Stimulated activated CD4-positive, alpha-beta T cell treated with anti-CD3 and anti-CD28 coated beads, Interleukin-12 subunit alpha, Interleukin-12 subunit beta, amount 100 ng/mL, for 4 hours (primary cell): Measurements from ENCODE around the gene RIPK4.
"Not testable (repeated sequence)": the region's sequence is repeated elsewhere in the genome, so short reads cannot be mapped to it uniquely, and the experiment has no call there.

ENCODE experiments used
- DNase-seq: peaks from one replicate; pipeline ENCODE4 v3.0.0-alpha.2; 2020

The RIPK4 gene

GRCh38 chr21:41794600-41794999, 27.7 kb upstream of the RIPK4 start:
- DNase-seq = no peak

GRCh38 chr21:41792711-41793110, 25.9 kb upstream of the RIPK4 start:
- no peak for DNase-seq

GRCh38 chr21:41786509-41786987, 19.7 kb upstream of the RIPK4 start:
- no peak for DNase-seq

GRCh38 chr21:41785262-41785661, 18.4 kb upstream of the RIPK4 start:
- DNase-seq = not testable (repeated sequence)

GRCh38 chr21:41784456-41785102, 17.7 kb upstream of the RIPK4 start:
- no peak for DNase-seq

GRCh38 chr21:41783476-41784180, 16.8 kb upstream of the RIPK4 start:
- DNase-seq = no peak

GRCh38 chr21:41781050-41781410, 14.2 kb upstream of the RIPK4 start:
- no peak for DNase-seq

- DNase-seq = no peak
Measured at GRCh38 chr21:41780337-41781049, 13.6 kb upstream of the RIPK4 start.

- no peak for DNase-seq
Measured at GRCh38 chr21:41779659-41780058, 12.8 kb upstream of the RIPK4 start.

- DNase-seq = no peak
Measured at GRCh38 chr21:41778930-41779600, 12.2 kb upstream of the RIPK4 start.

GRCh38 chr21:41777951-41778815, 11.3 kb upstream of the RIPK4 start:
- DNase-seq = no peak

- DNase-seq = no peak
Measured at GRCh38 chr21:41776778-41777177, 9.9 kb upstream of the RIPK4 start.

- no peak for DNase-seq
Measured at GRCh38 chr21:41775149-41775472, 8.3 kb upstream of the RIPK4 start.

- DNase-seq = no peak
Measured at GRCh38 chr21:41774467-41775148, 7.8 kb upstream of the RIPK4 start.

- no peak for DNase-seq
Measured at GRCh38 chr21:41772351-41773080, 5.7 kb upstream of the RIPK4 start.

- no peak for DNase-seq
Measured at GRCh38 chr21:41771625-41771945, 4.7 kb upstream of the RIPK4 start.

- no peak for DNase-seq
Measured at GRCh38 chr21:41770901-41771624, 4.2 kb upstream of the RIPK4 start.

GRCh38 chr21:41769933-41770332, 3.1 kb upstream of the RIPK4 start:
- DNase-seq = no peak

GRCh38 chr21:41769521-41769920, 2.7 kb upstream of the RIPK4 start:
- no peak for DNase-seq

- no peak for DNase-seq
Measured at GRCh38 chr21:41769111-41769510, 2.3 kb upstream of the RIPK4 start.
